Stimulated activated CD4-positive, alpha-beta T cell treated with anti-CD3 and anti-CD28 coated beads, Interleukin-4, amount 100 ng/mL, for 48 hours (primary cell): ENCODE data around the gene MS4A1.
"Not testable (repeated sequence)": the region's sequence is repeated elsewhere in the genome, so short reads cannot be mapped to it uniquely, and the experiment has no call there.

ENCODE experiments used
- DNase-seq, 2 donors: peaks; one replicate each; pipeline ENCODE4 v3.0.0-alpha.2; 2020; ENCODE audit warnings: low read depth in 2 of 2

MS4A1 gene

DNA sequence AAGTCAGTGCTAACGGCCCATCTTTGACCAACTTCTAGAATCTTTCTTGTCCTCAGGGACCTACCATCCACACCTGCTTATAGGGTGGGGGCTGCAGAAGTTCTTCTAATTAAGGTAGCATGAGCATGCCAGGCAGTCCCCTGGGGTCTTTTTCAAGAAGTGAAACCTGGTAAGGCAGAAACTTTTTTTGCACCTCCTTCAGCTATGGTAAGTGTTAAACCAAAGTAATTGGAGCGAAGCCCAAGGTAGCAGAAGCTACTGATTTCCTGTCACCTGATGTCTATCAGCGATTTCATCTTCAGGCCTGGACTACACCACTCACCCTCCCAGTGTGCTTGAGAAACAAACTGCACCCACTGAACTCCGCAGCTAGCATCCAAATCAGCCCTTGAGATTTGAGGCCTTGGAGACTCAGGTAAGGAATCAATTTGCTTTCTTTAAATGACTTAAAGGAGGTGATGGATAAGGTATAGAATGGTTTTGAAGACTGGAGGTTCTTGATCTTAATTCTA is at the start of gene MS4A1:
MS4A1 (plus strand) TSS at position 317 of the 512 bp plus-strand sequence. CDS start 6,528 bp downstream, outside the sequence.
- DNase-seq: no peak

DNA sequence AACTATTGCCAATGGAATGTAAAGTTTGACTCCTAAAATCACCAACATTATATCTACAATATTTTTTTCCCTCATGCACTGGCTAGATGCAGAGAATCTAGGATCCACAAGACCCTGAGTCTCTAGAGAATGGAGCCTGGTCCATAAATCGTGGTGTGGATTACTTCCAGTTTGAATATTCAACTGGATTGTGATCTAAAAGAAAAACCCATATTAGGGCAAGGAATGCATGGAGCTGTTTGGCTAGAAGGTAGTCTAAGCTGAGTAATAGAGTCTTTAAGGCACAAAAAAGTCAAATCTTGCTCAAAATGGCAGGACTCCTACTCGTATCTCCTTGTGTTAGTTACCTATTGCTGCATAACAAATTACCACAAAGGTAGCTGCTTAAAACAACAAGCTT is 35.6 kb upstream of the MS4A1 start:
- DNase-seq: no peak

- no peak for DNase-seq
Measured at GRCh38 chr11:60422609-60423008, 33.0 kb upstream of the MS4A1 start.

DNA sequence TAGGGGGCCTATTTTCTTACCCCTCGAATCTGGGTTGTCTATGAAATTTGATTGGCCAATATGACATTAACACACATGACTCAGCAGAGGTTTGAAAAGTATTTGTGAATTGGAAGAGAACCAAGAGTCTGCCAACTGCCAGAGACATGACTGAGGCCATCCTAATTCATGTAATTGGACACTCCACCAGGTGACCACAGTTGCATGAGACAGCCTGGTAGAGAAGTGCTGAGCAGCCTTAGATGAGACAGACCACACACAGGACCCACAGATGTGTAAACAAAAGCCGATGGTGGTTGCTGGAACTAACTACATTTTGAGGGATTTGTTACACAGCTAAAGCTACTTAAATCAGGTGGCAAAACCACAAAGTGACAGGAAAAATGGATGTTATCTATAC is 27.1 kb upstream of the MS4A1 start:
- DNase-seq: no peak

DNA sequence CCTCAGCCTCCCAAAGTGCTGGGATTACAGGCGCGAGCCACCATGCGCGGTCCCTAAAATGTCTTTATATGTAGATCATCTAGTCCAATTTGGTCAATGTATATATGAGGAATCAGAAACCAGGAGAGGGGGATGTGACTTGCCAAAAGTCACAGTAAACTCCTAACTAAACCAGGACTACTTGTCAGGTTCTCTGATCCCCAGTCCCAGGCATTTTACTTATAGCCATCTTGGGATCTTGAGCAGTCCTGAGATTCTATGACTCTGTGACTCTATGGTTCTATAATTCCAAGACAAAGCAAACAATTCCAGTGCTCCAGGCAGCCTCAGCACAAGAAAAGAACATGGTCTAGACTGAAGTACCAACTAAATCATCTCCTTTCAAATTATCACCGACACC is 26.4 kb upstream of the MS4A1 start, which contains the start of gene MS4A5:
MS4A5 (plus strand) TSS at position 301 of the 400 bp plus-strand sequence. CDS start 103 bp downstream, outside the sequence.
- DNase-seq: no peak

GRCh38 chr11:60431251-60431650 is 24.4 kb upstream of the MS4A1 start:
- no peak for DNase-seq

GRCh38 chr11:60433401-60433800 is 22.2 kb upstream of the MS4A1 start:
- DNase-seq: no peak

GRCh38 chr11:60447070-60447469 is 8.6 kb upstream of the MS4A1 start:
- DNase-seq: no peak

- no peak for DNase-seq
Measured at GRCh38 chr11:60447846-60448245, 7.8 kb upstream of the MS4A1 start.

- DNase-seq: not testable (repeated sequence)
Measured at GRCh38 chr11:60451185-60451584, 4.5 kb upstream of the MS4A1 start.

GRCh38 chr11:60454212-60454611 is 1.4 kb upstream of the MS4A1 start:
- no peak for DNase-seq

- no peak for DNase-seq
Measured at GRCh38 chr11:60457576-60457975, 1.9 kb downstream of the MS4A1 start.

GRCh38 chr11:60459345-60459744 is 3.7 kb downstream of the MS4A1 start:
- DNase-seq: no peak

GRCh38 chr11:60468829-60469228 is 13.2 kb downstream of the MS4A1 start:
- DNase-seq: no peak

DNA sequence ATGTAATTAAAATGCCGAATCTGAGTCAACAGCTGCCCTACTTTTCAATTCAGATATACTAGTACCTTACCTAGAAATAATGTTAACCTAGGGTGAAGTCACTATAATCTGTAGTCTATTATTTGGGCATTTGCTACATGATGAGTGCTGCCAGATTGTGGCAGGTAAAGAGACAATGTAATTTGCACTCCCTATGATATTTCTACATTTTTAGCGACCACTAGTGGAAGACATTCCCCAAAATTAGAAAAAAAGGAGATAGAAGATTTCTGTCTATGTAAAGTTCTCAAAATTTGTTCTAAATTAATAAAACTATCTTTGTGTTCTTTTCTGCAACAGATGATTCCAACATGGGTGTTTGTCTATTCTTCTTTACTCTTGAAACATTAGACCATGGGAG is 14.1 kb downstream of the MS4A1 start:
- no peak for DNase-seq

DNA sequence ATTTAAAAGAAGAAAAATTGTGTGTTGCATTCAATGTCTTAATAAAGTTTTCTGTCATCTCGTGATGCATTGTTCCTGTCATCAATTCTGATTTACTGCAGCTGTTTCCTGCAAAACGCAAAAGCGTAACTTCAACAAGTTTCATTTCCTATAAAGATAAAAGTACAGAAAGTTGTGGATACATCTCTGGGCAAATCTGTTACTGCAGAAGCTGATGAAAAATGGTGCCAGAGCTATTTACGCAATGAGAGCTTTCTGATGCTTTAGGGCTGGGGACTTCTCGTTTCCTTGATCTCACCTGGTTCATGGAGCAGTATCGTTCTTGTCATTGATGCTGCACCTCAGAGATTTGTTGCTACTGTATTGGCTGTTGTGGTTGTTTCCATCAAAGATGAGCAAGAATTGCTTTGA is 21.4 kb downstream of the MS4A1 start:
- no peak for DNase-seq

- no peak for DNase-seq
Measured at GRCh38 chr11:60482361-60482760, 26.7 kb downstream of the MS4A1 start.

- no peak for DNase-seq
Measured at GRCh38 chr11:60485987-60486386, 30.3 kb downstream of the MS4A1 start.

DNA sequence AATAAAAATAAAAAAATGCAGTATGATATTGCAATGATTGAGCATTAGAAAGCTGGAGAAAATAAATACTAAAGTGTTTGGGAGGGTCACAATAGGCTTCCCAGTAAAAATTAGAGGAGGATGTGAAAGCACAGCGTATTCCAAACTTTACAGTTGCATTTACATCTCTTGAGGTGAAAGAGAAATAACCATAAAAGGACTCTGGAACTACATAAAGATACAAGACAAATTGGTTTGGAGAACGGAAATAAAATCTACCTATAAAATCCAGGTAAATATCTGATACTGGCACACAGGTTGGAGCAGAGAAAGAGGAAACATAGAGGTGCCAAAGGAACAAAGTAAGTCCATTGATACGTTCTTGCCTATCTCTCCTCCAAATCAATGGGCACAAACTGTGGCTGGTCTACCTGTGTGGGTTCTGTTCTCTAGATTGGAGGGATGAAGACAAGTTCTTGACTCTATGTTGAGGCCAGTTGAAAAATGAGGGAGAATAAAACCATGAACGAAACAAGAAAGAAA is 36.9 kb downstream of the MS4A1 start, which contains the start of gene MS4A12:
MS4A12 (plus strand) TSS at position 291 of the 522 bp plus-strand sequence. CDS start 4,541 bp downstream, outside the sequence.
- no peak for DNase-seq

DNA sequence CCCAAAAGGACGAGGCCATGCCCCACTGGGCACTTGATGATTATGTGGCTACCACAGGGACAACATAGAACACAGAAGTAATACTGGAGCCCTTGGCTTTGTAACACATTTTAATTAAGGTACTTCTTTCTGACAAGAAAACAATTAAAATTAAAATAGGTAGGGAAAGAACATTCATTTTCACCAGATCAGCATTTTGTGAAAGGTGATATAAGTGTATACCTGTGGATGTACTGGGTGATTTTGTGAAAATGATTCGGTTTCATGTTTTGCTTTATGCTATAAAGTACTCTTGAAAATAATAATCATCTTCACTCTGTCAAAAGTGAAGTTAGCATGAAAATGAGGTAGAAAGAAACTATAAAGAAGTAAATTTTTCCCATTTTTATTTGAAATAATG is 37.8 kb downstream of the MS4A1 start:
- DNase-seq: no peak

GRCh38 chr11:60498399-60498798 is 42.8 kb downstream of the MS4A1 start:
- DNase-seq: no peak

DNA sequence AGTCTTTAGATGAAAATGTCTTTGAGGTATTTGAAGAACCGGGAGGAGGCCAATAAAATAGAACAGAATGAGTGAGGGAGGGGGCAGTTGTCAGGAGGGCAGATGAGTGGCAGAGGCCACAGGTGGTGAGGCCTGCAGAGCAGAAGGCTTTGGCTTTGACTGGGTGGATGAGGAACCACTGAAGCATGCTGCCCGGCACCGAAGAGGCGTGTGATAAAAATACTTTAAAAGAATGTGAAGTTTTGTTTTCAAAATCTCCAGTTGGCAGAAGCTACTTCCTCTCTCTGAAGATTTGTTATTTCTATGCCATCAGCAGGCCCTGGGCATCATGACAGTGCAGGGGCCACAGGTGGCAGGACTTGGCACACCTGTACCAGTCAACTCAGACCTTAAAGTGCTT is 43.2 kb downstream of the MS4A1 start:
- no peak for DNase-seq

GRCh38 chr11:60500276-60500910 is 44.7 kb downstream of the MS4A1 start:
- DNase-seq: no peak
